CD4-positive, alpha-beta T cell treated with Interleukin-17A for 1 hour (primary cell): Measurements from ENCODE around the gene AMPD3.
A peak's percentile ranks its signal among the peaks of the same experiment; 100 is the strongest.

Source experiments
- DNase-seq: peaks from one replicate; pipeline ENCODE4 v3.0.0-alpha.2; 2020

The AMPD3 gene

GRCh38 chr11:10439351-10439750 is 15.7 kb upstream of the AMPD3 start:
- no peak for DNase-seq

DNA sequence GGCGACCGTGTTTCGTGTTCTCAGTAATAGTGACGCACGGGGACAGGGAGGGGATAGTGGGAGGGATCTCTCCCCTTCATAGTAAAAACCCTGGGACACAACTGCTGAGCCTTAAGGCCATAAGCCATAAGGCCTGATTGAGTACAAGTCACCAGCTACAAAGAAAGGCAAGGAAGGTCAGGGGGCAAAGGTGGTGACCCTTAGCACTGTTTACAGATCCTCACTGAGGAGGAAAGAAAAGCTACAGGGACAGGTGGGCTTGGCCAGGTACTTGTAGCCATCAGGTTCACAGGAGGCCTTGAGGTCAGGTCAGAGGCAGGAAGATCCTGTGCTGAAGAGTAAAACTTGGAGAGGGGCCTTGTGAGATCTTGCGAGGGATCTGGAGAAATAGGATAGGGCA is 15.1 kb upstream of the AMPD3 start:
- no peak for DNase-seq

DNA sequence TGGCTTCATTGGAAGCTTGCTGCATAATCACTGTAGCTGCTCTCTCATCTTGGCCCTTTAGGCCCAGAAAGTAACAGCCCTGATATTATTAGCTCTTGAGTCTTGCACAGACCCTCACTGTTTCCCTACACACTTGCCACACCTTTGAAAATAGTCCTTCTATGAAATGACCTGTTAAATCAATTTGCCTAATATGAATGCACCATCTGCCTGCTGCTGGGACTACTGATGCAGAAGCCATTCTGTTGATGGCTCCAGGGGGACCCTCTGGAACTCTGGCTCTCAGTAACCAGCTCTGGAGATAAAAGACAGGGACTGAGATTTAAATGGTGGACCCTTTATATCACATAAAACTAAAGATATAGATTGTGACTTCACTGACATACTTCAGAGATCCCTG is 14.7 kb upstream of the AMPD3 start:
- no peak for DNase-seq

DNA sequence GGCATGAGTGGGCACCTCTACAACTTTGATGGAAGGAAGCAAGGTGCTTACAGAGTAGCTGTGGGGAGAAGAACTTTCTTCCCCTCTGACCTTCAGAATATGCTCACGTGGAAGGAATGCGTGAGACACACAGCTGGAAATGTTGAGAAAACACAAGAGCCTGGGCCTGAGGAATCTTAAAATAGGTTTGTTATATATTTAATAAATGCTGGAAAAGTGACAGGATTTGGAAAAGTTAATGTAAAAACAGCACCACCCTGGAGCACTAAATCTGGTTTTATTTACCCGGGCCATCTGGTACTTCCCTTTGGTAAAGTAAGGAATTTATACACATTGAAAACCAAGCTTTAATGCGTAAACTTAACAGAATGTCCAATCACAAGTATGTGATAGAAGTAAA is 14.0 kb upstream of the AMPD3 start:
- no peak for DNase-seq

DNA sequence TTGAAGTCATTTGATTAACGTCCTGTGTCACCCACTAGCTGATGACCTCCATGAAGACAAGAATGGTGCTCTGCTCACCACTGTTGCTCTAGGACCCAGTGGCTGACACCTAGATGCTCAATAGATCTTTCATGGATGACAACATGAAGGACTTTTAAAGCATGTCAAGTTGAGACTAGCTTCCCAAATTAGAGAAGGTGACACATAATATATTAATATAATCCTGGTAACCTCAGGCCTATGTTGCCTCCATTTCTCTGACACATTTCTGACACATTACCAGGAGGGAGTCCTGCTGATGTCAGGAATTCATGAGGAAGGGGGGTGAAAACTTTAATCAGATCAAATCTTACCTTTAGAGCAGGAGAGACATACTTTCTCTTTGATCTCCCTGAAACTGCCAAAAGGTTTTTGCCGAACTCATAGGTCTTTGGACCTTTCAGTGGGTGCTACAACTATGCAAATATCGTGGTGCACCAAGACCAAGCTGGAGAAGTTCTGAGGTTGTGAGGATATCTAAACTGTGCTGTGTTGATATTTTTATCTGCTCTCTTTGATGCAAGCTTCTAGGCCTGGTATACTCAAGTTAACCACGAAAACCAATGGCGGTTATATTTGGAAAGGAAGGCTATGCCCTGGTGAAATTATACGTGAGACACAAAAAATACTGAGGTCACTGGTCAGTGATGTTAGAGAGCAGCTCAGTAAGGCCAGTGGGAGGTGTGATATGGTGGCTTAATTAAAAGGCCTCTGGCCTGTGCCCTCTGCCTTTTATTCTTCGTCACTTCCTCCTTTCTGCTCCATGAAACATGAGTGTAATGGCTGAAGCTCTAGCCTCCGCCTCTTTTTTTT is 13.2 kb upstream of the AMPD3 start:
- no peak for DNase-seq

DNA sequence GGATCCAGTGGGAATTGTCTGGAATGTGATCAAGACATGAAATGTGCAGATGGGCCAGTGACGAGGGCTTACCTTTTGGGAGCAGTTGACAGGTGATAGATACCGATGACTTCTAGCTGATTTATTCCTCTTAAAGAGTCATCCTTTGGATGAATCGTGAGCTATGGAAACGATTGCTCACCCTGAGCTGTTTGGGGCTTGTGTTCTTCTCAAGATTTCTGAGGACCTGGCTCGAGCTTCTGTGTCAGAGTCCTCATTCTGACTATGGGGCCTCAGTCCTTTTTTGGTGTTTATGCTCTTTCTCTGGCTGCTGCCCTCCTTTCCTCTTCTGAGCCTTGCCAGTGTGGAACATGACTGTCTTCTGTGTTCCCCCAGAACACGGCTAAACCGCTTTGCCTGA is 11.9 kb upstream of the AMPD3 start:
- no peak for DNase-seq

GRCh38 chr11:10443721-10444235 is 11.3 kb upstream of the AMPD3 start:
- no peak for DNase-seq

- DNase-seq = no peak
These were observed 10.2 kb upstream of the AMPD3 start for GRCh38 chr11:10444725-10445315.

GRCh38 chr11:10447445-10447844 is 7.6 kb upstream of the AMPD3 start:
- DNase-seq = no peak

GRCh38 chr11:10450462-10451425 is 4.3 kb upstream of the AMPD3 start:
- peak; percentile 50 for DNase-seq

DNA sequence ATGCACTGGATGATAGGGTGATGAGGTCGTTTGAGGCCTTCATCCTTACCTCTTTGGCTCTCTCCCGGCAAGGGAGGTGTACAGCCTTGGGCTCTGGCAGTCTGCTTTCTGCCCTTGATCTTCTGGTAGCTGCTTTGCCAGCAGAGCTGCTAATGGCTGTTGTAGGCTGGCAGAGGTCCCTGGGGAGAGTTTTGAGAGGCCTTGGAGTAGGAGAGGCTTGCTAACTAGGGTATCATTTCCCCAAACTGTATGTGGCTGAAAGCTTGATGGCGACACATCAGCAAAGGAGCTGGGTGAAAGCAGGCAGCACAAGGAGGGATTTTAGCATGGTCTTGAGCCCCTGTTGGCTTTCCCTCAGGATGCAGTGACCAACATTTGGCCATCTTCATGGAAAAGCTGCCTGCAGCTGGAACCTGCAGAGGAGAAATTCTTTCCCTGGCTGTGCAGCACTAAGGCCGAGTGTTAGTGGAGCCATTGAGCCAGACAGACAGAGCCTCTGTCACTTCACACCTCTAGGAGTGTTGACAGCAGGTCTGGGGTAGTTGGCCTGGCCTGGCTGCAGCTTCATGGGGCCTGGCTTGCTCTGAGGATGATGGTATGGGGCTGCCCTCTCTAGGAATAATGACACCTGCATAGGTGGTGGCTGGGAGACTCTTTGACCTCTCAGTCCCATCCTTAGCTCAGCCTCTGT is 3.5 kb upstream of the AMPD3 start:
- no peak for DNase-seq

DNA sequence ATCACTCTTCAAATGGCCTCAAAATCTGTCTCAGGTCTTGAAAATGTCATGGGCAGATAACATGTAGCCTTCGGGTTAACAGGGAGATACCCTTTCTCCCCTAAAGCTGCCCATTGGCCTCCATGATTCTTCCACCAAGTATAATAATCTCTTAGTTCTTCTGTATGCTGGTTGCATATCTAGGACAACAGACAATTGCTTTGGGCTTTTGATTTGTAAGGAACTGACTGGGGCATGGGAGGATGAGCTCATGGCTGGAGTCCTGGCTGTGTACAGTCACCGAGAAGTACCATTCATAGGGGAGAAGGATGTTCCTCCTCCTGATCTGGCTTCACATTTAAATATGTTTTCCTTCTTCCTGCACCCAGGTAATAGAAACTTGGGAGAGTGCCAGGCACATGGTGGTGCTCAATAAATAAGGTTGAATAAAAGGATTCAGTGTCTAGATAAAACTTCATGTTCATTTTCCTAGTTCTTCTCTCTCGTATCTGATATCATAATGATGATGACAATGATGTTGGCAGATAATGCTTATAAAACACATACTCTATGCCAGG is 2.8 kb upstream of the AMPD3 start:
- no peak for DNase-seq

- DNase-seq = no peak
These were observed 1.8 kb upstream of the AMPD3 start for GRCh38 chr11:10453261-10453660.

DNA sequence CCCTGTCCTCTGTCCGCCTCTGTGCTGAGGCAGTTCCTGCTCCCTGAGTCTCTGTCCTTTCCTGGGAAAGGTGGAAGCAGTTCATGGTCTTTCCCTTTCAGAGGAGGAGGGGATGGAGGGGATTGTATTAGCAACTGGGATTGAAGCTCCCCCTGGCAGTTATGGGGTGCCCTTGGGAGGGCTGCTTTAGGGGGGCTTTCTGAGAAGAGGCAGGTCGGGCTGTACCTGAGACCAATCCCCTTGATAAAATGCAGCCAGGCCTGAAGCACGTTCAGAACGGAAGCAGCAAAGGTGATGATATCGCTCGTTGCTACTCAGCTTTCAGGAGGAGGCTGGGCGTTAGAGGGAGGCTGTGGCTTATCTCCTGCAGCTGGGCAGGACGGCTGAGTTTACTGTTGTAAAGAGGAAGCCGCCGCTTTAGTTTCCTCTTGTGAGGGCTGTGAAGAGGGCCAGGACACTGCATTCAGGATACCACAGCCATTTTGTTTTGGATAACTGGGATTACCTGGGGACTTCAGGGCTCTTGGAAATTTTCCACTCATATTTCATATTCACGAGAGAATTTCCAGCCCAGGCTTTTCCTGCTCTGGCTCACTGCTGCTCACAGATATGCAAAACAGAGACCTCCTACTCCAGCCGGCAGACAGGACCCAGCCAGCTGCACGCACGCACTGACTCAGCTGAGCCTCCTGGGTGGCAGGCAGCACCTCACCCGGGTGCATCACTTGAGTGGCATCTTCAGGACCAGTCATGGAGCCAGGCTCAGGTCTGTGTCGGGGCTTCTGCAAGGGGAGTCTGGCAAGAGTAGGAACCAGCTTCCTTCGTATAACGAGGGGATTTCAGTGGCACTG is 798 bp downstream of the AMPD3 start:
- DNase-seq = peak; percentile 69

DNA sequence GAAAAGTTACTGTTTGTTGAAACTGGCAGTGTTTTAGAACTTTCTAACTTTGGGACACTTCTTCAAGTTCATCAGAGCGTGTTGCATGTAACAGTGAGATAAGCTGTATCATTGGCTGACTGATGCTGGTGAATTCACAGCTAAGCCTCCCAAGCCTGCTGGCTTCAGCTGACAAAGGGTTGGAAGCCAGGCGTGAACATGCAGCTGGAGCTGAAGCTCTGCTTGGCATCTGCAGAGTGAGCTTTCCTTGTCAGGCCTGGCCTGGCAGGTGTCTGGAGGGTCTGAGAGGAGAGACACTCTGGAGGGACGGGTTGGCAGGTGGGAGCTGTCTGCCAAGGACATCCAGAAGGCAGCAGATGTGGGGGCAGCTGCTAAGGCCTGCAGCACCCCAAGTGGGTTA is 1.5 kb downstream of the AMPD3 start:
- DNase-seq = no peak

DNA sequence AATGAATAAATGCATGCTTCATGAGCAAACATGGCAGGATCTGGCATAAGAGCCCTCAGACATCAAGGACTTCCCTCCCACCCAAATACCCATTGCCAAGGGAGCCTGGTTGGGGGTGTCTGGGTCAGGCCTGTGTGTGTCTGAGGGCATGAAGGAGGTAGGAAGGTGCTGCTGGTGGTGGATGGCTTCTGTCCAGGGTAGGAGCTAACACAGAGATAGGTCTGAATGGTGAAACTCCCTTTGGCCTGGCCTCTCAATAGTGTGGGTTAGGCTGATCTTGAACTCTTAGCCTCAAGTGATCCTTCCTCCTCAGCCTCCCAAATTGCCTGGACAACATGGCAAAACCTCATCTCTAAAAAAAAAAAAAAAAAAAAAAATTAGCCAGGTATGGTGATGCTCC is 2.8 kb downstream of the AMPD3 start:
- no peak for DNase-seq

- peak; percentile 79 for DNase-seq
These were observed 4.2 kb downstream of the AMPD3 start for GRCh38 chr11:10459029-10459970.

DNA sequence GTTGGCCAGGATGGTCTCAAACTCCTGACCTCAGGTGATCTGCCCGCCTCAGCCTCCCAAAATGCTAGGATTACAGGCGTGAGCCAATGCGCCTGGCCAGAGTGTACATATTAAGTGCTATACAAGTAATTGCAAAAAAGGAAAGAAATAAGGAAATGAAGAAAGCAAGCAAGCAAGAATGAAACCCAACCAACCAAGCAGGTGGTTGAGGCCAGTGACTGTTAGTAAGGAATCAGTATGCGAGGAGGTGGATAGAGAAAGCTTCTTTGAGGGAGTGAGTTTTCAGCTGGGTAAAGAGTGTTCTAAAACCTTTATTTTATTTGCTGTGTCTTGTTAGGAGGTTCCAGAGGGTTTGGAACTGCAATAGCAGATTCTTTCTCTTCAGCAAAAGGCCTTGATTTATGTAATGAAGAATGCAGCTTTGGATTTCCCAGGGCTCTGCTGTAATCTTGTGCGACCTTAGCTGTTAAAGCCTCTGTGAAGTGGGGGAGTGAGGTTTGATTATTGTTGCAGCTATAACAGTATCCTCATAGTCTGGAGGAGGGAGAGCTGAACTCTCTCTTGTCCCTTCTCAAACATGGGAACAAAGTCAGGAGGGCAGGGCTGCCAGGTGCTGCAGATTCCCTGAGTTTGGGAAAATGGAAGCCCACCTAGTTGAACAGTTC is 5.7 kb downstream of the AMPD3 start:
- no peak for DNase-seq

DNA sequence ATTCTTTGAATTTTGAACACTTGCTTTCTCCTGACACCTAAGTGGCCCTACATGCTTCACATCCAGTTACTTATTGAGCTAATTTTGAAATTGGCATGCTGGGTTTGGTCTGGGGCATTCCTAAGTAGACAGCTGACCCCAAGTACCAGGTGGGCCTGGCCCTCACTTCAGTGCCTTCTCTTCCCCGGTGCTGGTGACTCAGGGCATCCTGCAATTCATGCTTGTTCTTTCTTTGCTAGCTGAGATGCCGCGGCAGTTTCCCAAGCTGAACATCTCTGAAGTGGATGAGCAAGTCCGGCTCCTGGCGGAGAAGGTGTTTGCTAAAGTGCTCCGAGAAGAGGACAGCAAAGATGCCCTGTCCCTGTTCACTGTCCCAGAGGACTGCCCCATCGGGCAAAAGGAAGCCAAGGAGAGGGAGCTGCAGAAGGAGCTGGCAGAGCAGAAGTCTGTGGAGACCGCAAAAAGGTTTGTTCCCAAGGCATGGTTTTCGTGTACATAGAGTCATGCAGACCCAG is 6.3 kb downstream of the AMPD3 start:
- no peak for DNase-seq
